ENCODE results near the gene ERC1.

The ERC1 gene

DNA sequence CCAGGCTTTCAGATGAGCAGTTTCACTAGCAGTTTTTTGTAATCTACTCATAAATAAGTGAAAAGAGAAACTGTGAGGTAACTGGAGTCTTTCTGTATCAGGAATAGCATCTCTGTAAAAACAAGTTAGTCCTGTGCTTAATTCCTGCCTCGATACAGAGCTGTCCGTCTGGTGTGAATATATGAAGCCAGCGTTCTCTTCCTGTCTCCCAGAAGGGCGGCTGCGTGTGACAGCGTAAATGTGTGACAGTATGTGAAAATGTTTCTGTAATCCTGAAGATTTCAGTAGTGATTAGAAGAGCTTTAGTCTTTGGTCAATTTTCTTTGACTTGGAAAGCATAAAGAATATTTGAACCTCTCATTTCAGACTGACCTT, 453.1 kb downstream of the ERC1 start:
- no peaks in the 10 kb centered on the region for H3K4me1 ChIP-seq (ENCODE audit: control insufficient read depth in 1 of 2, insufficient read depth in 1 of 2, low read depth in 1 of 2, low read length in 1 of 2)
- TF ChIP-seq, protein P1, sequence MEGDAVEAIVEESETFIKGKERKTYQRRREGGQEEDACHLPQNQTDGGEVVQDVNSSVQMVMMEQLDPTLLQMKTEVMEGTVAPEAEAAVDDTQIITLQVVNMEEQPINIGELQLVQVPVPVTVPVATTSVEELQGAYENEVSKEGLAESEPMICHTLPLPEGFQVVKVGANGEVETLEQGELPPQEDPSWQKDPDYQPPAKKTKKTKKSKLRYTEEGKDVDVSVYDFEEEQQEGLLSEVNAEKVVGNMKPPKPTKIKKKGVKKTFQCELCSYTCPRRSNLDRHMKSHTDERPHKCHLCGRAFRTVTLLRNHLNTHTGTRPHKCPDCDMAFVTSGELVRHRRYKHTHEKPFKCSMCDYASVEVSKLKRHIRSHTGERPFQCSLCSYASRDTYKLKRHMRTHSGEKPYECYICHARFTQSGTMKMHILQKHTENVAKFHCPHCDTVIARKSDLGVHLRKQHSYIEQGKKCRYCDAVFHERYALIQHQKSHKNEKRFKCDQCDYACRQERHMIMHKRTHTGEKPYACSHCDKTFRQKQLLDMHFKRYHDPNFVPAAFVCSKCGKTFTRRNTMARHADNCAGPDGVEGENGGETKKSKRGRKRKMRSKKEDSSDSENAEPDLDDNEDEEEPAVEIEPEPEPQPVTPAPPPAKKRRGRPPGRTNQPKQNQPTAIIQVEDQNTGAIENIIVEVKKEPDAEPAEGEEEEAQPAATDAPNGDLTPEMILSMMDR (IDR thresholded peaks at IDR 0.05), result no peak
- H3K36me3 ChIP-seq, result peaks cover 12% of the 10 kb centered on the region
- no peaks in the 10 kb centered on the region for H3K27me3 ChIP-seq
- H3K4me3 ChIP-seq (ENCODE audit: low read depth in 1 of 2, low read length in 1 of 2), result no peak overlapping the region
- H3K9me3 ChIP-seq, result no peaks in the 10 kb centered on the region
- no peak overlapping the region for H3K27ac ChIP-seq

DNA sequence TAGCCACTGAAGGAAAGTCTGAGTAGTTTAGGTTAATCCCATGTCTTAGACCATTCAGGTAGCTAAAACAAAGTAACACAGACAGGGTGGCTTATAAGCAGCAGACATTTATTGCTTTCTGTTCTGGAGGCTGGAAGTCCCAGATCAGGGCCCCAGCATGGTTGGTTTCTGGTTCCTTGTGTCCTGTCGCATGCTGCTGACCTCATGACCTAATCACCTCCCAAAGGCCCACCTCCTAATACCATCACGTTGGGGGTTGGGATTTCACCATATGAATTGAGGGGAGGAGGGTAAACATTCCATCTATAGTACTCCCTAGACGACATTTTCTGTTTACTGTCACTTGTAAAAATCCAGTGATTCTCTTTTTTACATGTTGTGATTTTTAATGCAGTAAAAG, 454.8 kb downstream of the ERC1 start:
- H3K4me3 ChIP-seq (ENCODE audit: low read depth in 1 of 2, low read length in 1 of 2), result no peak overlapping the region

GRCh38 chr12:1448336-1448735, 457.3 kb downstream of the ERC1 start:
- TF ChIP-seq, protein P1 (IDR thresholded peaks at IDR 0.05), result no peak
- Histone ChIP-seq H3K4me3 (ENCODE audit: low read depth in 1 of 2, low read length in 1 of 2) (no peak overlapping the region), H3K4me1 (ENCODE audit: control insufficient read depth in 1 of 2, insufficient read depth in 1 of 2, low read depth in 1 of 2, low read length in 1 of 2) (no peaks in the 10 kb centered on the region), H3K27ac (no peak overlapping the region), H3K9me3 (no peaks in the 10 kb centered on the region), H3K27me3 (no peaks in the 10 kb centered on the region), H3K36me3 (peaks cover 12% of the 10 kb centered on the region)

More for the DNA sequence above, 454.8 kb downstream of the ERC1 start:
- TF ChIP-seq, protein P1 (IDR thresholded peaks at IDR 0.05), result no peak
- Histone ChIP-seq H3K36me3 (peaks cover 12% of the 10 kb centered on the region), H3K4me1 (ENCODE audit: control insufficient read depth in 1 of 2, insufficient read depth in 1 of 2, low read depth in 1 of 2, low read length in 1 of 2) (no peaks in the 10 kb centered on the region), H3K27ac (no peak overlapping the region), H3K9me3 (no peaks in the 10 kb centered on the region), H3K27me3 (no peaks in the 10 kb centered on the region)

DNA sequence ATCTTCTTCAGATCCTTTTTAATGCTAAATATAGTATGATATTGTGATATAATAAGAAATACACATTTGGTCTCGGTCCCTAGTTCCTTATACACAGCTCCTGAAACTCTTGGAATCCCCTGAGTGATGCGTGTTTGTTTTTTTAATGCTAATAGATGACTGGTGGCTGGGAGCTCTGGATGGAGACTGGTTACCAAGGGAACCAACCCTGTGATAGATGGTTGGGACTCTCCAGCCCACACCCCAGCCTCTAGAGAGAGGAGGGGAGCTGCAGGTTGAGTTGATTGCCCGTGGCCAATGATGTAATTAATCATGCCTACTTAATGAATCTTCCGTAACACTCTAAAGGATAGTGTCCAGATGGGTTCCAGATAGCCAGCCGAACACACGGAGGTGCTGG, 462.8 kb downstream of the ERC1 start:
- H3K36me3 ChIP-seq, result no peaks in the 10 kb centered on the region
- H3K27me3 ChIP-seq, result no peaks in the 10 kb centered on the region
- no peak overlapping the region for H3K27ac ChIP-seq
- no peak overlapping the region for H3K4me3 ChIP-seq (ENCODE audit: low read depth in 1 of 2, low read length in 1 of 2)
- H3K4me1 ChIP-seq (ENCODE audit: control insufficient read depth in 1 of 2, insufficient read depth in 1 of 2, low read depth in 1 of 2, low read length in 1 of 2), result no peaks in the 10 kb centered on the region
- TF ChIP-seq, protein P1 (IDR thresholded peaks at IDR 0.05), result no peak
- H3K9me3 ChIP-seq, result no peaks in the 10 kb centered on the region

- H3K36me3 ChIP-seq, result no peaks in the 10 kb centered on the region
- TF ChIP-seq, protein P1 (IDR thresholded peaks at IDR 0.05), result no peak
These were observed 465.9 kb downstream of the ERC1 start for GRCh38 chr12:1456885-1457284.

GRCh38 chr12:1457901-1458300, 466.9 kb downstream of the ERC1 start:
- no peaks in the 10 kb centered on the region for H3K27me3 ChIP-seq
- H3K36me3 ChIP-seq, result no peaks in the 10 kb centered on the region
- H3K4me3 ChIP-seq (ENCODE audit: low read depth in 1 of 2, low read length in 1 of 2), result no peak overlapping the region
- H3K4me1 ChIP-seq (ENCODE audit: control insufficient read depth in 1 of 2, insufficient read depth in 1 of 2, low read depth in 1 of 2, low read length in 1 of 2), result no peaks in the 10 kb centered on the region
- no peaks in the 10 kb centered on the region for H3K9me3 ChIP-seq
- no peak overlapping the region for H3K27ac ChIP-seq
- TF ChIP-seq, protein P1 (IDR thresholded peaks at IDR 0.05), result no peak

More at GRCh38 chr12:1456885-1457284, 465.9 kb downstream of the ERC1 start:
- Histone ChIP-seq H3K9me3 (no peaks in the 10 kb centered on the region), H3K4me1 (ENCODE audit: control insufficient read depth in 1 of 2, insufficient read depth in 1 of 2, low read depth in 1 of 2, low read length in 1 of 2) (no peaks in the 10 kb centered on the region), H3K27ac (no peak overlapping the region), H3K4me3 (ENCODE audit: low read depth in 1 of 2, low read length in 1 of 2) (no peak overlapping the region), H3K27me3 (no peaks in the 10 kb centered on the region)
